ENCODE results near the gene KIF16B.
"Not testable (repeated sequence)": the region's sequence is repeated elsewhere in the genome, so short reads cannot be mapped to it uniquely, and the experiment has no call there.

Gene KIF16B

GRCh38 chr20:16571333-16571732 is 1.9 kb downstream of the KIF16B start:
- Mint-ChIP-seq H3K4me1 (peaks cover 57% of the 10 kb centered on the region), H3K36me3 (peaks cover 1% of the 10 kb centered on the region), H3K4me3 (no peak overlapping the region), H3K9me3 (no peaks in the 10 kb centered on the region), H3K27ac (no peak overlapping the region), H3K27me3 (no peaks in the 10 kb centered on the region)

DNA sequence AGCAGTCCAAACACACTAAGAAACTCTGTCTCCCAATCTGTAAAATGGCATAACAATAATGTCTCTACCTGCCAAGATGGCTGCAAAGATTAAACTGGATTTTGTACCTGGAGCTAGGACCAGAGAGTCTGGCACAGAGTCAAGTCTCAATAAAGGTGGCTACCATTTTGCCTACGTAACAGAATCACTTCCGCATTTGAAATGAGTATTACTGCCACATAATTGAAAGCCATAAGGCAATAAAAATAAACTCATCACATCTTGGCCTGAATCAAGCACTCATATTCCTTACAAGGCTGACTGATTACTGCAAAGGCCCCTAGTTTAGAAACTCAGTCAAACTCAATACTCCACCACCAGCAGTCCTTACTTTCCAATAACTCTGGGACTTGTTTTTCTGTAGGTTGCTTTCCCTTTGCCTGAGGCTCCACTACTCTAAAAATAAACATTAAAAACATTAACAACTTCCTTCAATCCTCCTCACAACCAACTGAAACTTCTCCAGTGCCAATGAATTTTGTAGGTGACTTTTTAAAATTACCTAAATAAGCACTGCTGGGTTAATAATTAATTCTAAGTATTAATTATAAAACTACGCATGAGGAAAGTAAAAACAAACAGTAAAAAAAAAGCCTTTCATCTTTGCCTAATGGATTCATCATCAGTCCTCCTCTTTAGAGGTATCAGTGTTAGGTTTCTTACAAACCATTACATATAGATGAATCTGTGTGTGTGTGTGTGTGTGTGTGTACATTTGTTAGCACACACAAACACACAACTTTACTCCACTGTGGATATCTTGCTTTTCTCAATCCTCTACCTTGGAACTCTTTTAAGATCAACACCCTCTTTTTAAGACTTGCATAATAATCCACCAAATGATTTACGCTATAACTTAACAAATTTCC is 3.7 kb downstream of the KIF16B start:
- Mint-ChIP-seq H3K27me3 (no peaks in the 10 kb centered on the region), H3K36me3 (no peaks in the 10 kb centered on the region), H3K4me3 (no peak overlapping the region), H3K4me1 (peaks cover 47% of the 10 kb centered on the region), H3K27ac (no peak overlapping the region), H3K9me3 (no peaks in the 10 kb centered on the region)

GRCh38 chr20:16566080-16566479 is 7.2 kb downstream of the KIF16B start:
- H3K36me3 Mint-ChIP-seq = no peaks in the 10 kb centered on the region
- no peak overlapping the region for H3K27ac Mint-ChIP-seq
- no peaks in the 10 kb centered on the region for H3K9me3 Mint-ChIP-seq
- no peak overlapping the region for H3K4me3 Mint-ChIP-seq
- H3K4me1 Mint-ChIP-seq = peaks cover 25% of the 10 kb centered on the region
- no peaks in the 10 kb centered on the region for H3K27me3 Mint-ChIP-seq

GRCh38 chr20:16564079-16564478 is 9.2 kb downstream of the KIF16B start:
- not testable (repeated sequence) for H3K27ac Mint-ChIP-seq, H3K36me3 Mint-ChIP-seq, H3K27me3 Mint-ChIP-seq, H3K4me3 Mint-ChIP-seq, H3K9me3 Mint-ChIP-seq
- peaks cover 13% of the 10 kb centered on the region for H3K4me1 Mint-ChIP-seq

- H3K9me3 Mint-ChIP-seq = no peaks in the 10 kb centered on the region
- H3K27me3 Mint-ChIP-seq = no peaks in the 10 kb centered on the region
- peaks cover 9% of the 10 kb centered on the region for H3K4me1 Mint-ChIP-seq
- H3K27ac Mint-ChIP-seq = no peak overlapping the region
- H3K36me3 Mint-ChIP-seq = no peaks in the 10 kb centered on the region
- no peak overlapping the region for H3K4me3 Mint-ChIP-seq
These were observed 10.0 kb downstream of the KIF16B start for GRCh38 chr20:16563066-16563806.

GRCh38 chr20:16562259-16562658 is 11.0 kb downstream of the KIF16B start:
- Mint-ChIP-seq H3K4me1 (peaks cover 9% of the 10 kb centered on the region), H3K36me3 (no peaks in the 10 kb centered on the region), H3K4me3 (no peak overlapping the region), H3K27me3 (no peaks in the 10 kb centered on the region), H3K27ac (no peak overlapping the region), H3K9me3 (no peaks in the 10 kb centered on the region)

DNA sequence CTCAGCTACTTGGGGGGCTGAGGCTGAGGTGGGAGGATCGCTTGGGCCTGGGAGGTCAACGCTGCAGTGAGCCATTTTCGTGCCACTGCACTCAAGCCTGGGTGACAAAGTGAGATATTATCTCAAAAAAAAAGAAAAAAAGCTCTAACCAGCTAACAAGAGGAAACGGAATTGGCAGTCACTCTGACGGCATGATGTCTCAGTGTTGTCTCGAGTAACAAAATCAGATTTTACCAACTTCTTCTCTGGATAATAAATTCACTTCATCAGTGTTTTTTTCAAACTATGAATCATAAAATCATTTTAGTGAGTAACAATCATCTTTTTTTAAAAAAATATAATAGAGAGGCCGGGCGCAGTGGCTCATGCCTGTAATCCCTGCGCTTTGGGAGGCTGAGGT is 12.6 kb downstream of the KIF16B start:
- Mint-ChIP-seq H3K27ac (no peak overlapping the region), H3K4me3 (no peak overlapping the region), H3K9me3 (no peaks in the 10 kb centered on the region), H3K27me3 (no peaks in the 10 kb centered on the region), H3K4me1 (peaks cover 9% of the 10 kb centered on the region), H3K36me3 (no peaks in the 10 kb centered on the region)

- Mint-ChIP-seq H3K4me1 (peaks cover 5% of the 10 kb centered on the region), H3K27ac (no peak overlapping the region), H3K36me3 (no peaks in the 10 kb centered on the region), H3K27me3 (no peaks in the 10 kb centered on the region), H3K4me3 (no peak overlapping the region), H3K9me3 (no peaks in the 10 kb centered on the region)
These were observed 13.0 kb downstream of the KIF16B start for GRCh38 chr20:16560216-16560615.

GRCh38 chr20:16556301-16556700 is 16.9 kb downstream of the KIF16B start:
- no peak overlapping the region for H3K27ac Mint-ChIP-seq
- H3K4me1 Mint-ChIP-seq = no peaks in the 10 kb centered on the region
- H3K4me3 Mint-ChIP-seq = no peak overlapping the region
- peaks cover 2% of the 10 kb centered on the region for H3K36me3 Mint-ChIP-seq
- H3K9me3 Mint-ChIP-seq = no peaks in the 10 kb centered on the region
- no peaks in the 10 kb centered on the region for H3K27me3 Mint-ChIP-seq

- Mint-ChIP-seq H3K36me3 (peaks cover 2% of the 10 kb centered on the region), H3K4me3 (no peak overlapping the region), H3K9me3 (no peaks in the 10 kb centered on the region), H3K4me1 (no peaks in the 10 kb centered on the region), H3K27ac (no peak overlapping the region), H3K27me3 (no peaks in the 10 kb centered on the region)
These were observed 17.5 kb downstream of the KIF16B start for GRCh38 chr20:16555754-16556153.

DNA sequence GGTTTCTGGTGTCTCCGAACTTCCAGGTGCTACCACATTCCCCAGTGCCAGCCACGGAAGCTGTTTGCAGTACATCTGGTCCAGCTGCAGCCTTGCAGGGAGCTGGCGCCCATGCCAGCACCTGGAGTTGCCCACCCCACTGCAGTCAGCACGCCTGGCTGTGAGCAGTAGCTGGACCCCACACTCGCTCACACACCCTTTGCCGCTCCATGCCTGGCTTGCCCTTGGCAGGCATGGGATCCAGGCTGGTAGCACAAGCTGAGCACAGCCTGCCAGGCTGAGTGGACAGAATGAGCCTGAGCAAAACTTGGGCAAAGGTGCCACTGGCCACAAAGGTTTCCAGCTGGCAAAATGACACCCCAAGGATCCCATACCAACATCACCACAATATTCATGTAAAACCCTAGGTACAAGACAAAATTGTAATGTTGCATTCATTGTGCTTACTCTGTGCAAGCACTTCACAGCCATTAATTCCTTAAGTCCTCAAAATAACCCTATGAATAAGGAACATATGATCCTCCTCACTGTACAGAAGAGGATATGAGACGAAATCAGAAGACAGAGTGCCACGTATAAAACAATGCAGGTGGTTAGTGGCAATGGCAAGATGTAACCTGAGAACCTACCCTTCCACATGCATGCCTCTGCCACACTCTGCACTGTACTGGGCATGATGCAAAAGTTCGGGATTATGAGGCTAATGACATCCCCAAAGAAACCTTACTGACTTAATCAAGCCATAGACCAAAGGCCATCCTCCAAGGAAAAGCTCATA is 18.3 kb downstream of the KIF16B start:
- Mint-ChIP-seq H3K27me3 (no peaks in the 10 kb centered on the region), H3K9me3 (no peaks in the 10 kb centered on the region), H3K36me3 (peaks cover 2% of the 10 kb centered on the region), H3K4me3 (no peak overlapping the region), H3K27ac (no peak overlapping the region), H3K4me1 (no peaks in the 10 kb centered on the region)

GRCh38 chr20:16553684-16554083 is 19.6 kb downstream of the KIF16B start:
- Mint-ChIP-seq H3K4me1 (no peaks in the 10 kb centered on the region), H3K9me3 (no peaks in the 10 kb centered on the region), H3K4me3 (no peak overlapping the region), H3K27ac (no peak overlapping the region), H3K36me3 (peaks cover 2% of the 10 kb centered on the region), H3K27me3 (no peaks in the 10 kb centered on the region)

DNA sequence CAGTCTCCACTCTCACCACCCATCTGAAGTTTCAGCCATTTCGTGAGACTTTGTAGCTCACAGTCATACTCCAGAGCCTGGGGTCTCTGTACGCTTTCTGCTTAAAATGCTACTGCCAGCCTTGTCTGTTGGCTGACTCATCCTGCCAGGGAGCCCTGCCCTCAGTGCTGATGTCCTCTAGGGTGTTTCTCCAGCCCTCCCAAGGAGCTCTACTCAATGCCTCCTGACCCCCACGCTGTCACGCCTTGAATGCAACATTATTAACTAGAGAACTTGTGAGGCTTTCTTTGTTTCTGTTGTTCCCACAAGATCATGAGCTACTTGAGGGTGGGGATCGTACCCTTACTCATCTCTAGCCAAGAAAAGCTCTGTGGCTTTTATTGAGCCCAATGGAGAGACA is 20.1 kb downstream of the KIF16B start:
- peaks cover 2% of the 10 kb centered on the region for H3K36me3 Mint-ChIP-seq
- no peak overlapping the region for H3K27ac Mint-ChIP-seq
- H3K9me3 Mint-ChIP-seq = no peaks in the 10 kb centered on the region
- H3K4me1 Mint-ChIP-seq = no peaks in the 10 kb centered on the region
- no peak overlapping the region for H3K4me3 Mint-ChIP-seq
- H3K27me3 Mint-ChIP-seq = no peaks in the 10 kb centered on the region

GRCh38 chr20:16552015-16552414 is 21.2 kb downstream of the KIF16B start:
- Mint-ChIP-seq H3K9me3 (no peaks in the 10 kb centered on the region), H3K36me3 (peaks cover 2% of the 10 kb centered on the region), H3K27ac (no peak overlapping the region), H3K4me1 (no peaks in the 10 kb centered on the region), H3K27me3 (no peaks in the 10 kb centered on the region), H3K4me3 (no peak overlapping the region)

DNA sequence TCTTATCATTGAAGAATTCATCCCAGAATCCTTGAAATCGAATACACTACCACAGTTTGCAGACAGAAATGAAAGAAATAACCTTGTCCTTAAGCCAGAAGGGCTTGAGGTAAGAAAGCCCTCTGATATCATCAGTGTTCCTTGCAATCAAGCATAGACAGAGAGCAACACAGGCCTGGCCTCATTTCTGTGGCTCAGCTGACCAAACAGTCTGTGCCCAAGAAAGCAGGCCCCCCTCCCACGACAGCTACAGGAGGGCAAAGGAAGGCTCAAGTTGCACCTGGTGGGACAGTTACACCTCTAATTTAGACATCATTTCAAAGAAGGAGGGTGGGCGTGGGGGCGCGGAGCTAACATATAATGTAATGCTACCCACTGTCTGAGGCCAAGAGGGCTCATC is 21.6 kb downstream of the KIF16B start:
- Mint-ChIP-seq H3K36me3 (peaks cover 2% of the 10 kb centered on the region), H3K4me3 (no peak overlapping the region), H3K4me1 (no peaks in the 10 kb centered on the region), H3K27ac (no peak overlapping the region), H3K27me3 (no peaks in the 10 kb centered on the region), H3K9me3 (no peaks in the 10 kb centered on the region)

All from activated naive CD4-positive, alpha-beta T cell treated with anti-CD3 and anti-CD28 coated beads, Interleukin-2, amount 50 U/mL, for 24 hours (primary cell).